Cardiac ventricle fibroblast (primary cell): ENCODE data around the gene THEMIS. TPM values are rescaled to one million over a fixed set of nuclear protein-coding genes. Genes with fewer than 3 reads are reported as not detected.

Experiments
- total RNA-seq: library from RNA; depleted of rRNA; stranded (reverse); fragments of >200 nt; gene quantifications from 2 replicates; pipeline ENCODE4 v1.2.3, GENCODE V29; 2015

THEMIS gene, protein sequence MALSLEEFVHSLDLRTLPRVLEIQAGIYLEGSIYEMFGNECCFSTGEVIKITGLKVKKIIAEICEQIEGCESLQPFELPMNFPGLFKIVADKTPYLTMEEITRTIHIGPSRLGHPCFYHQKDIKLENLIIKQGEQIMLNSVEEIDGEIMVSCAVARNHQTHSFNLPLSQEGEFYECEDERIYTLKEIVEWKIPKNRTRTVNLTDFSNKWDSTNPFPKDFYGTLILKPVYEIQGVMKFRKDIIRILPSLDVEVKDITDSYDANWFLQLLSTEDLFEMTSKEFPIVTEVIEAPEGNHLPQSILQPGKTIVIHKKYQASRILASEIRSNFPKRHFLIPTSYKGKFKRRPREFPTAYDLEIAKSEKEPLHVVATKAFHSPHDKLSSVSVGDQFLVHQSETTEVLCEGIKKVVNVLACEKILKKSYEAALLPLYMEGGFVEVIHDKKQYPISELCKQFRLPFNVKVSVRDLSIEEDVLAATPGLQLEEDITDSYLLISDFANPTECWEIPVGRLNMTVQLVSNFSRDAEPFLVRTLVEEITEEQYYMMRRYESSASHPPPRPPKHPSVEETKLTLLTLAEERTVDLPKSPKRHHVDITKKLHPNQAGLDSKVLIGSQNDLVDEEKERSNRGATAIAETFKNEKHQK
- total RNA-seq, result not detected in 2 replicates

DNA sequence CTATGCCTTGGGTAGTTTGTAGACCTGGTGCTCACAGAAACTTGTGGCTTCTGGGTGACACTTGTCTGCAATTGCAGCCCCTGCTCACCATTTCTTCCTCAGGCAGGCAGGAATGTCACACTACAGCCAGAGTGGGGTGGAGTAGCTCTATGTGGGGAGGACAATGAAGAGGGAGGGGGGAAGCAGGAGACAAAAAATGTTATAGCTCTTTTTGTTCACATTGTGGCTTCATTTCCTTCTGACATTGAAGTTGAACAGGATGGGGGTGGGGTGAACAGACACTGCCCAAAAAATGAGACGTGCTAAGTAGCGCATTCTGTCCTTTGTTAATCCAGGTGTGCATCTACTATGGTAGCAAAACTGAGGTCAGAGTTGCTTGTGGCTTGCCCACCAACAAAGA is at the start of gene THEMIS:
Gene THEMIS (minus strand): TSS at position 124 of the 400 bp plus-strand sequence. CDS start 126 bp downstream, outside the sequence.

